Pancreas (tissue), 10 donors: ENCODE data around the gene GLCCI1. TPM values are rescaled to one million over a fixed set of nuclear protein-coding genes. Genes with fewer than 3 reads are reported as not detected.
A peak's percentile ranks its signal among the peaks of the same experiment; 100 is the strongest.

Experiments
- ATAC-seq, 4 donors: fragments of 200-7000 bp; cut with Tn5 transposase; one replicate each; pipeline versions ENCODE4 v1.8.0 to v1.9.1; 2020; ENCODE audit warnings: mild to moderate bottlenecking in 4 of 4, moderate library complexity in 4 of 4
- DNase-seq, 6 donors: peaks; one replicate each; pipeline ENCODE4 v3.0.0-alpha.2; 2020
- FAIRE-seq: peaks from 2 replicates; lab custom pipeline; 2012; peaks lifted over from hg19 to GRCh38; lab: Jason Lieb, UNC
- H3K27ac ChIP-seq, 4 donors: fragments of 200-600 bp; sonication (generic); 1 replicate in 3 of 4; 2 replicates in 1 of 4; pipeline versions ENCODE4 v1.5.0 to v1.8.0; 2020
- H3K27me3 ChIP-seq, 4 donors: fragments of 200-600 bp; one replicate each; pipeline ENCODE4 v1.8.0; 2021
- H3K36me3 ChIP-seq, 3 donors: fragments of 200-600 bp; sonication (generic) in 1 of 3; one replicate each; pipeline versions ENCODE4 v1.5.0 to v1.8.0; 2020 to 2021
- H3K4me1 ChIP-seq, 3 donors: fragments of 200-600 bp; one replicate each; pipeline ENCODE4 v1.8.0; 2021
- H3K4me3 ChIP-seq, 4 donors: fragments of 200-600 bp; sonication (generic) in 2 of 4; one replicate each; pipeline versions ENCODE4 v1.5.0 to v1.8.0; 2020 to 2021
- H3K9me3 ChIP-seq, 4 donors: fragments of 200-600 bp; one replicate each; pipeline ENCODE4 v1.8.0; 2021
- CTCF ChIP-seq, 4 donors: fragments of 200-600 bp; sonication (generic) in 3 of 4; IDR thresholded peaks; one replicate each; pipeline versions ENCODE4 v1.5.0 to v1.8.0; 2021; ENCODE audit warnings: antibody characterized with exemption in 4 of 4
- WGBS, 2 donors: extraction: QIAGEN DNeasy Blood & Tissue Kit; methylation state at CpG; one replicate each; pipeline ENCODE4 v1.1.7; 2013; 5-methylcytosine and 5-hydroxymethylcytosine counted together
- intact Hi-C, 3 donors: fragments of 100-400 bp; cut with DNase I; formaldehyde crosslinking; loops; one replicate each; pipeline versions ENCODE4 v1.11.1 to v1.14.2; 2022
- polyA plus RNA-seq, 2 donors: library from polyadenylated mRNA; stranded (reverse); fragments of 200-250 nt; gene quantifications; one replicate each; pipeline ENCODE4 v1.2.3, GENCODE V29; 2013
- total RNA-seq, 6 donors: library from RNA; stranded (reverse); fragmentation: NEBNext Ultra II Directional in 4 of 6; extraction: Animal tissue kit (Norgen Biotek cat#: 25700) in 4 of 6; gene quantifications; one replicate each; pipeline versions ENCODE4 v1.2.1 to v1.2.4, GENCODE V29; 2021 to 2023
- donor health status: healthy with polysubstance abuse.
- donor health status: DM: no; HTN: no; CAD: no; lungs with moderate emphysema.
- donor health status: DM: no; HTN: no; CAD: no.
- donor health status: control.
- donor health status: control.
- donor health status: Bipolar disorder and iron deficiency.
- donor health status: DM: yes; HTN: yes; CAD: no.
- donor health status: DM: no; HTN: no; CAD: no.
- donor health status: DM: no; HTN: no; CAD: no.
- donor health status: DM: yes; HTN: yes; CAD: no.

Gene GLCCI1
- total and polyA plus RNA-seq, 8 donors, result 2.0 to 7.4 (median 2.6) TPM

DNA sequence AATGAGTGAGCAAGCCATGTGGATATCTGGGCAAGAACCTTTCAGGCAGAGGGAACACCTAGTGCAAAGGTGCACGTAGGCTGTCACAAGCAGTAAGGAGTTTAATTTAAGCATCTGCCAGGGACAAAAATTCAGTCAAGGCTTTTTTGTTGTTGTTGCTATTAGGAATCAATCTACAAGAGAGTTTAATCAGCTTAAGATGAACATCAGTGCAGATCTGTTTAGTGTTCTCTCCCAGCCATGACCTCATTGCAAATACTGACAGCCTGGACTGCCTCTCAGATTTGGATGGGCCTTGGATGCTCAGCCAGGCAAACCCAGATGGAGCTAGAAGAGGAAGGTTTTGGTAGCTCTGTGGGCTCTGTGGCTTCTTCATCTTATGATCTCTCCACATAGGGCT lies 3.3 kb upstream of the GLCCI1 start:
- DNase-seq (no peak), ATAC-seq (no peak)
- 79 to 88% methylated on average over 1 of the region's 1 CpG for WGBS, 2 donors

DNA sequence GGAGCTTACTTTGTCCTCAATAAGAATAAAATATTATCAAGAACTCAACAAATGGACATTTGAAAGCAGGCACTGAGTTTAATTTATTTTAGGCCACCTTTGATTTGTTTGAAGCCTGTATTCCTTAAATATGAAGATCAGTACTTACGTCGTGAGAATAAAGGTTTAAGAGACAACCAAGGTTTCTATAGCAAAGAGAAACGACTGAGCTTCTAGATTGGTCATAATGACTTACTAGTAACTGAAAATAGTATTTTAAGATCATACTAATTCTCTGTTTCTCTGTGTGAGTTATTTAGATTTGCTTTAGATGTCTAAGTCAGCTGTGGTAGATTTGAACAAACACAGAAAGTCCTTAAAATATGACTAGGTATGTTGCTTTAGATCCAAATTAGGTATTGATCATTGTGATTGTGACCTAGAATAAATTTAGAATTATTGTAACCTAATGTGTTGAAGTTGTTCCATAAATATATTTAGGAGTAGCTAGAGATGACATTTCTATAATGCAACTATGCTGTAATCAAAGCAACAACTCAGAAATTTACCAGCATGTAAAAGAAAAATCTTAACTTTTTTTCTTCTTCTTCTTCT lies 2.4 kb upstream of the GLCCI1 start:
- Histone ChIP-seq H3K36me3 (no peaks in the 10 kb centered on the region), H3K4me3 (no peak overlapping the region), H3K4me1 (peaks cover 0 to 5% (median 0%) of the 10 kb centered on the region in 3 donors), H3K27ac (no peak overlapping the region), H3K27me3 (no peaks in the 10 kb centered on the region), H3K9me3 (no peaks in the 10 kb centered on the region)
- intact Hi-C loops, result no loop called here
- FAIRE-seq, result no peak
- DNase-seq, result no peak
- TF ChIP-seq CTCF (IDR thresholded peaks at IDR 0.05), result no peak
- ATAC-seq, result no peak
- 58 to 60% methylated on average over 3 of the region's 3 CpGs for WGBS, 2 donors

More for the DNA sequence above, 3.3 kb upstream of the GLCCI1 start:
- no peak for FAIRE-seq
- no peaks in the 10 kb centered on the region for H3K9me3 ChIP-seq
- TF ChIP-seq CTCF (IDR thresholded peaks at IDR 0.05), result no peak
- no peaks in the 10 kb centered on the region for H3K36me3 ChIP-seq
- no peaks in the 10 kb centered on the region for H3K27me3 ChIP-seq
- no peak overlapping the region for H3K4me3 ChIP-seq
- no peak overlapping the region for H3K27ac ChIP-seq
- peaks cover 0 to 5% (median 0%) of the 10 kb centered on the region in 3 donors for H3K4me1 ChIP-seq
- intact Hi-C loops, result no loop called here

DNA sequence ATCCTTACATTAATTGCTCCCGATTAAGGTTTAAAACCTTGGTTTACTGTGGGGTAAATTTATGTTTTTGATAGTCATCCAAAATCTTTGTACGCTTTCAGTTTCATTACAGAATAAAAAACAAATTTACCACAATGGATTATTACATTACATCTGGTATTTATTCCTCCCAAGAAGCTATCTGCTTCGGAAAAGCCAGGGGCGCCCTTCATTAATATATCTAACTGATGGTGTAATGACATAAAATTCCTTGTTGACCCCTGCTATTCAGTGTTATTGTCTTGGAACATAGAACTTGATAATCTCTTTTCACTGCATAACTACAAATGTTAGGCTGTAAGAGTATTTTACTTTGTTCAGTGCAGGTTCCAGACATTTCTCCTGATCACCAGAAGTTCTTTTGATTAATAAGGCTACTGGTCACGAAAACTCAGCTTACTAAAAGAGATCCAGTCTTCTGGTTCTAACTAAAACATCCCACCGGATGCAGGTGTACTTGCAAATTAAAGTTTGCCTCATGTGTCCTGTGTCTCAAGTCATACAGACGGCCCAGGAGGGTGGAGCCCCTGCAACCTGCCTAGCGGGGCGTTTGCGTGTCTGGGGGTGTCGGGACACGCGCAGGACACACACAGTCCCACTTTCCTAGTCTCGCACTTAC lies 581 bp upstream of the GLCCI1 start:
- DNase-seq, result no peak
- H3K27me3 ChIP-seq, result no peaks in the 10 kb centered on the region
- H3K9me3 ChIP-seq, result no peaks in the 10 kb centered on the region
- ATAC-seq, result no peak
- intact Hi-C loops, result no loop called here
- FAIRE-seq, result no peak
- 5 to 6% methylated on average over 14 of the region's 14 CpGs for WGBS, 2 donors
- TF ChIP-seq CTCF (IDR thresholded peaks at IDR 0.05), result no peak
- H3K4me1 ChIP-seq, result peaks cover 0 to 5% (median 0%) of the 10 kb centered on the region in 3 donors
- H3K27ac ChIP-seq, result peak overlapping the region in 3 of 4 donors; percentile 25 to 67 (median 59)
- peak overlapping the region; percentile 33 to 98 (median 74) for H3K4me3 ChIP-seq
- H3K36me3 ChIP-seq, result no peaks in the 10 kb centered on the region

DNA sequence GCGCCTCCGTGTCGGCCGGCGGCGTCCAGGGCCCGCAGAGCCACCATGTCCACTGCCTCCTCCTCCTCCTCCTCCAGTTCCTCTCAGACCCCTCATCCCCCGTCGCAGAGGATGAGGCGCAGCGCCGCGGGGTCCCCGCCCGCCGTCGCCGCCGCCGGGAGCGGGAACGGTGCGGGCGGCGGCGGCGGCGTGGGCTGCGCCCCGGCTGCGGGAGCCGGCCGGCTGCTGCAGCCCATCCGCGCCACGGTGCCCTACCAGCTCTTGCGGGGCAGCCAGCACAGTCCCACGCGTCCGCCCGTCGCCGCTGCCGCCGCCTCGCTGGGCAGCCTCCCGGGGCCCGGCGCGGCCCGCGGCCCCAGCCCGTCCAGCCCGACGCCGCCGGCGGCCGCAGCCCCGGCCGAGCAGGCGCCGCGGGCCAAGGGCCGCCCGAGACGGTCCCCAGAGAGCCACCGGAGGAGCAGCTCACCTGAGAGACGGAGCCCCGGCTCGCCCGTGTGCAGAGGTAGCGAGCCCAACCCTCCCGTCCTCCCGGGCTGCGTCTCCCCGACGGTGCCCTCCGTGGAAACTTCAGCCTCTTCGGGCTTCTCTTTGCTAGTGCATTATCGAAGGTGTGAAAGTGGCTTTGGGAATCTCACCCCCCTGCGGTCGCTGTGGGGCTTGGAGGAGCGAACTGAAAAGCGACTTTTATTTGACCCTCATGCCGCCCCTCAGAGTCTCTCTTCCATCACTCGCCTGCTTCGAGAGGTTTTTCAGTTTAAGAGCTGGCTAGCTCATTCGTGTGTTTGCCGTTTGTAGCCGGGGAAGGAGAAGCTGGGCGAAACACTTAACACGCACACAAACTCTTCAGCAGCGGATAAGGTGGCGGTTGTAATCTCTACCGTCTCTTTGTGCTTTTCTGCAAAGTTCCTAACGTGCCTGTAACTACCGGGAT lies 975 bp downstream of the GLCCI1 start:
- Histone ChIP-seq H3K9me3 (no peaks in the 10 kb centered on the region), H3K27me3 (no peaks in the 10 kb centered on the region), H3K4me1 (peaks cover 0 to 5% (median 0%) of the 10 kb centered on the region in 3 donors), H3K4me3 (peak overlapping the region; percentile 74 to 98 (median 84)), H3K27ac (peak overlapping the region; percentile 89 to 96 (median 92)), H3K36me3 (no peaks in the 10 kb centered on the region)
- ATAC-seq (peak in 3 of 4 donors; percentile 4 to 13 (median 5)), DNase-seq (peak; percentile 29 to 77 (median 45)), FAIRE-seq (no peak)
- WGBS, 2 donors, result 0 to 1% methylated on average over 31 to 98 of the region's 98 CpGs
- no peak for TF ChIP-seq CTCF (IDR thresholded peaks at IDR 0.05)
- intact Hi-C loops, result no loop called here
